GM23338 (cell line): ENCODE data around the gene RPA1.

Source experiments
- EZH2 ChIP-seq: fragments of 200-600 bp; sonication (generic); IDR thresholded peaks from one replicate; pipeline ENCODE4 v1.8.0; 2017; ENCODE audit warnings: antibody characterized with exemption, mild to moderate bottlenecking, low read depth; ENCODE audit not compliant: unreplicated experiment
- EZH2phosphoT487 ChIP-seq: fragments of 200-600 bp; sonication (generic); IDR thresholded peaks from one replicate; pipeline ENCODE4 v1.8.1; 2018; ENCODE audit warnings: antibody characterized with exemption; ENCODE audit not compliant: unreplicated experiment
- ZNF114 ChIP-seq: fragments of 250-450 bp; sonication (Bioruptor Pico); IDR thresholded peaks from 2 replicates; pipeline ENCODE4 v1.5.0; 2020; ENCODE audit warnings: mild to moderate bottlenecking, moderate library complexity
- TF ChIP-seq, protein P1 (sequence below): IDR thresholded peaks from one replicate; pipeline ENCODE4 v1.6.1; 2018; ENCODE audit warnings: antibody characterized with exemption; ENCODE audit not compliant: unreplicated experiment
- TF ChIP-seq, protein P2 (sequence below), 2 experiments: fragments of 200-600 bp in 1 of 2; sonication (generic) in 1 of 2; conservative IDR thresholded peaks; 2 replicates each; pipeline versions ENCODE4 v1.5.1 to v1.6.1; 2016 to 2017; ENCODE audit warnings: antibody characterized with exemption in 2 of 2, low read depth in 2 of 2, mild to moderate bottlenecking in 2 of 2, moderate library complexity in 1 of 2

DNA sequence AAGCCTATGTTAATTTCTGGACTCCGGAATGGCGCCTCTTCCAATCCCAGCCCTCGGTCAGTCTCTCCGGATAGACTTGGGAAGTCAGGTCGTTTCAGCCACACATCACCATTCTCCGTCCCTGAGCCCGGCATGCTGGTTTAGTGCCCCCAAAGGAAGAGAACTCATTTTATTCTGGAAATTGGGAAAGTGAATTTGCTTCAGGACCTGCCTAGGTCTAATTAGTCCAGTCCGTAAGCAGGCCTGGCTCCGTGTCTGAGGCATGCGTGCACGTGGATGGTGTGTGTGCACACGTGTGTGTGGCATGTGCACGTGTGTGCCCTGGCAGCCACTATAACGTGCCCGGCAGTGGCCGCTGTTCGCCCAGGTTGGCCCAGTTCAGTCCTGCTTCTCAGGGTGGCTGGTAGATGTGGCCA is 77.4 kb downstream of the RPA1 start:
- TF ChIP-seq, protein P1, sequence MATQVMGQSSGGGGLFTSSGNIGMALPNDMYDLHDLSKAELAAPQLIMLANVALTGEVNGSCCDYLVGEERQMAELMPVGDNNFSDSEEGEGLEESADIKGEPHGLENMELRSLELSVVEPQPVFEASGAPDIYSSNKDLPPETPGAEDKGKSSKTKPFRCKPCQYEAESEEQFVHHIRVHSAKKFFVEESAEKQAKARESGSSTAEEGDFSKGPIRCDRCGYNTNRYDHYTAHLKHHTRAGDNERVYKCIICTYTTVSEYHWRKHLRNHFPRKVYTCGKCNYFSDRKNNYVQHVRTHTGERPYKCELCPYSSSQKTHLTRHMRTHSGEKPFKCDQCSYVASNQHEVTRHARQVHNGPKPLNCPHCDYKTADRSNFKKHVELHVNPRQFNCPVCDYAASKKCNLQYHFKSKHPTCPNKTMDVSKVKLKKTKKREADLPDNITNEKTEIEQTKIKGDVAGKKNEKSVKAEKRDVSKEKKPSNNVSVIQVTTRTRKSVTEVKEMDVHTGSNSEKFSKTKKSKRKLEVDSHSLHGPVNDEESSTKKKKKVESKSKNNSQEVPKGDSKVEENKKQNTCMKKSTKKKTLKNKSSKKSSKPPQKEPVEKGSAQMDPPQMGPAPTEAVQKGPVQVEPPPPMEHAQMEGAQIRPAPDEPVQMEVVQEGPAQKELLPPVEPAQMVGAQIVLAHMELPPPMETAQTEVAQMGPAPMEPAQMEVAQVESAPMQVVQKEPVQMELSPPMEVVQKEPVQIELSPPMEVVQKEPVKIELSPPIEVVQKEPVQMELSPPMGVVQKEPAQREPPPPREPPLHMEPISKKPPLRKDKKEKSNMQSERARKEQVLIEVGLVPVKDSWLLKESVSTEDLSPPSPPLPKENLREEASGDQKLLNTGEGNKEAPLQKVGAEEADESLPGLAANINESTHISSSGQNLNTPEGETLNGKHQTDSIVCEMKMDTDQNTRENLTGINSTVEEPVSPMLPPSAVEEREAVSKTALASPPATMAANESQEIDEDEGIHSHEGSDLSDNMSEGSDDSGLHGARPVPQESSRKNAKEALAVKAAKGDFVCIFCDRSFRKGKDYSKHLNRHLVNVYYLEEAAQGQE = no peak
- TF ChIP-seq, protein P2, sequence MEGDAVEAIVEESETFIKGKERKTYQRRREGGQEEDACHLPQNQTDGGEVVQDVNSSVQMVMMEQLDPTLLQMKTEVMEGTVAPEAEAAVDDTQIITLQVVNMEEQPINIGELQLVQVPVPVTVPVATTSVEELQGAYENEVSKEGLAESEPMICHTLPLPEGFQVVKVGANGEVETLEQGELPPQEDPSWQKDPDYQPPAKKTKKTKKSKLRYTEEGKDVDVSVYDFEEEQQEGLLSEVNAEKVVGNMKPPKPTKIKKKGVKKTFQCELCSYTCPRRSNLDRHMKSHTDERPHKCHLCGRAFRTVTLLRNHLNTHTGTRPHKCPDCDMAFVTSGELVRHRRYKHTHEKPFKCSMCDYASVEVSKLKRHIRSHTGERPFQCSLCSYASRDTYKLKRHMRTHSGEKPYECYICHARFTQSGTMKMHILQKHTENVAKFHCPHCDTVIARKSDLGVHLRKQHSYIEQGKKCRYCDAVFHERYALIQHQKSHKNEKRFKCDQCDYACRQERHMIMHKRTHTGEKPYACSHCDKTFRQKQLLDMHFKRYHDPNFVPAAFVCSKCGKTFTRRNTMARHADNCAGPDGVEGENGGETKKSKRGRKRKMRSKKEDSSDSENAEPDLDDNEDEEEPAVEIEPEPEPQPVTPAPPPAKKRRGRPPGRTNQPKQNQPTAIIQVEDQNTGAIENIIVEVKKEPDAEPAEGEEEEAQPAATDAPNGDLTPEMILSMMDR (conservative IDR thresholded peaks at IDR 0.05; ENCODE audit: low read depth in 2 of 2) = no peak
- TF ChIP-seq EZH2phosphoT487 = no peak
- no peak for TF ChIP-seq ZNF114 (CRISPR knock-in tag)
- TF ChIP-seq EZH2 = no peak
